LNCAP (cell line): ENCODE results near the gene MAGEA8.

ENCODE experiments used
- TF ChIP-seq, protein P1 (sequence below): fragments of 450-650 bp; IDR thresholded peaks from 2 replicates; pipeline ENCODE4 v1.5.1; 2017; ENCODE audit warnings: mild to moderate bottlenecking

Gene MAGEA8

GRCh38 chrX:149849787-149850186 lies 31.2 kb upstream of the MAGEA8 start:
- TF ChIP-seq, protein P1, sequence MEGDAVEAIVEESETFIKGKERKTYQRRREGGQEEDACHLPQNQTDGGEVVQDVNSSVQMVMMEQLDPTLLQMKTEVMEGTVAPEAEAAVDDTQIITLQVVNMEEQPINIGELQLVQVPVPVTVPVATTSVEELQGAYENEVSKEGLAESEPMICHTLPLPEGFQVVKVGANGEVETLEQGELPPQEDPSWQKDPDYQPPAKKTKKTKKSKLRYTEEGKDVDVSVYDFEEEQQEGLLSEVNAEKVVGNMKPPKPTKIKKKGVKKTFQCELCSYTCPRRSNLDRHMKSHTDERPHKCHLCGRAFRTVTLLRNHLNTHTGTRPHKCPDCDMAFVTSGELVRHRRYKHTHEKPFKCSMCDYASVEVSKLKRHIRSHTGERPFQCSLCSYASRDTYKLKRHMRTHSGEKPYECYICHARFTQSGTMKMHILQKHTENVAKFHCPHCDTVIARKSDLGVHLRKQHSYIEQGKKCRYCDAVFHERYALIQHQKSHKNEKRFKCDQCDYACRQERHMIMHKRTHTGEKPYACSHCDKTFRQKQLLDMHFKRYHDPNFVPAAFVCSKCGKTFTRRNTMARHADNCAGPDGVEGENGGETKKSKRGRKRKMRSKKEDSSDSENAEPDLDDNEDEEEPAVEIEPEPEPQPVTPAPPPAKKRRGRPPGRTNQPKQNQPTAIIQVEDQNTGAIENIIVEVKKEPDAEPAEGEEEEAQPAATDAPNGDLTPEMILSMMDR: no peak

DNA sequence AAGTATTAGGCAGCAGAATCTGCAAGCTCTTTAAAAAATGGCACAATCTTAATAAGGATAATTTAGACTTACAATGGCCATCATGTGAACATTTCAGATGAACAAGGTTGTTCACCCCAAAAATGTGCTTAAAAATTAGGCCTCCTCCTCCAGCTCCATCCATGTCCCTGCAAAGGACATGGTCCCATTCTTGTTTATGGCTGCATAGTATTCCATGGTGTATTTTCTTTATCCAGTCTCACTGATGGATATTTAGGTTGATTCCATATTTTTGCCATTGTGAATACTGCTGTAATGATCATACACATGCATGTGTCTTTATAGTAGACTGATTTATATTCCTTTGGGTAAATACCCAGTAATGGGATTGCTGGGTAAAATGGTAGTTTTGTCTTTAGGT lies 29.1 kb upstream of the MAGEA8 start:
- TF ChIP-seq, protein P1: no peak

DNA sequence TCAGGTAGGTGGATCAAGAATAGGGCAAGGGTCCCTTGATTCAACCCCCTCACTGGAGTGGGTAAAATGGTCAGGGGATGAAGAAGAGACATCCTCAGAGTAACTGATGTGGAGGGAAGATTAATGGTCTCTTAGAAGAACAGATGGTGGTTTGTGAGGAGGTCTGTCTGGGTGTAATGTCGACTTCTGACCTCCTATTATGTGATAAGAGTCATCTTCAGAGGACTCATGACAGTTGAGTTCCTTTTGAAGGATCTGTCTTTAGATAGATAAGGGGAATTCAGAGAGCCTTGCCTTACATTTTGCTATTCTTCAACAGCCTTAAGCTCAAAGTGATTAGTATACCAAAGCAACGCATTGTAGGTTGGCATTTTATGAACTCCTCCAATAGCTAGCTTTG lies 27.1 kb upstream of the MAGEA8 start:
- TF ChIP-seq, protein P1: no peak

GRCh38 chrX:149858592-149858991 lies 22.4 kb upstream of the MAGEA8 start:
- TF ChIP-seq, protein P1: no peak

GRCh38 chrX:149860445-149860844 lies 20.5 kb upstream of the MAGEA8 start:
- TF ChIP-seq, protein P1: no peak

- TF ChIP-seq, protein P1: no peak
Observed at GRCh38 chrX:149865390-149865789, 15.6 kb upstream of the MAGEA8 start.

- TF ChIP-seq, protein P1: no peak
Observed at GRCh38 chrX:149867488-149867887, 13.5 kb upstream of the MAGEA8 start.

GRCh38 chrX:149870840-149871239 lies 10.1 kb upstream of the MAGEA8 start:
- TF ChIP-seq, protein P1: no peak
